ENCODE data around the gene ZC2HC1B. TPM values are rescaled to one million over a fixed set of nuclear protein-coding genes. Genes with fewer than 3 reads are reported as not detected.

ZC2HC1B gene
- total and polyA plus RNA-seq, 4 donors, result not detected

DNA sequence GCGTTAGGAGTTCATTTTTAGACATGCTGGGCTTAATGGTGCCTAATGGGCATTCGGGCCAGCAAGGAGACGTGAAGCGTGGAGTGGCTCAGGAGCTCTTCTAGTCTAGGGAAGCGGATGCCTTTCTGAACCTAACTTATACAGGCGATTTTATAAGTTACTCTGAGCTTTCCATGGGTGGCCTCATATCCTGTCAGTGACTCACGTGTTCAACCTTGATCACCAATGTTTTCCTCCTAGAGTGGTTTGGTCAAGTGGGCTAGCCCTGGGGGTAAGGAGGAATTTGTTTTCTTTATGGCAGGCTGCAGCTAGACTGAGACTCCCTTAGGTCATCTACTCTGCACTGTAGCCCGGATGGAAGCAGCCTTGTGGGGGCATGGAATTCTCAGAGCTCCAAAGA is 91.7 kb downstream of the ZC2HC1B start (continued):
- no peak for TF ChIP-seq RAD21 (IDR thresholded peaks at IDR 0.05)
- no peak for TF ChIP-seq FOXA1 (IDR thresholded peaks at IDR 0.05)
- no peak for TF ChIP-seq TAF1 (conservative IDR thresholded peaks at IDR 0.05)

DNA sequence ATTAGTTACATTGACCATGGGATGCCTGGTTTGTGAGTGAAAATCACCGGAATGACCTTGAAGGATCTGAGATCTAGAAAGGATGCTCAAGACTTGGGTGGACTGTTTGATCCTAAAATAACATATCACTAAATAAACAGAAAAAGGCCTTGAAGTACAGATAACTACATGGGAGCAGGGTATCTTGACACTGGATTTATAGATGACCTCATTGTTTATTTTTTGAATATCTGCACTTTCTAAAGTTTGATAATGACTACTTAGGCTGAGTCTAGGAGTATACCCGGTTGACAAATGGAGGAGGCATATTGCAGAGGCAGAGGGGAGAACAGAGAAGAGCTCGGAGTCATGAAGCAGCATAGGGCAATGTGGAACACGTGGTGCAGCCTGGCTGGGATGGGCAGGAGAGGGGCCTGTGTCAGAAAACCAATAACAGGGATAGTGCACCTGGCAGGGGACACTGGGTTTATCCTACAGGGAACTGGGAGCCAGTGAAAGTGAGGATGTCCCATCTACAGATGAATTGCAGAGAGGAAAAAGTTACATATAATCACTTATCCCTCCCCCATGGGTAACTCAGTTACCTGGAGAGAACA is 93.5 kb downstream of the ZC2HC1B start:
- H3K4me1 ChIP-seq (ENCODE audit: control insufficient read depth in 4 of 4, insufficient read depth in 4 of 4, low read length in 3 of 4), result no peaks in the 10 kb centered on the region
- no peak for DNase-seq (ENCODE audit: low spot score)
- no peak overlapping the region for H3K9ac ChIP-seq (ENCODE audit: low read depth in 1 of 2, low read length in 2 of 2)
- H3K4me3 ChIP-seq (ENCODE audit: low read depth in 1 of 3, low read length in 3 of 3), result no peak overlapping the region
- TF ChIP-seq, protein P1, sequence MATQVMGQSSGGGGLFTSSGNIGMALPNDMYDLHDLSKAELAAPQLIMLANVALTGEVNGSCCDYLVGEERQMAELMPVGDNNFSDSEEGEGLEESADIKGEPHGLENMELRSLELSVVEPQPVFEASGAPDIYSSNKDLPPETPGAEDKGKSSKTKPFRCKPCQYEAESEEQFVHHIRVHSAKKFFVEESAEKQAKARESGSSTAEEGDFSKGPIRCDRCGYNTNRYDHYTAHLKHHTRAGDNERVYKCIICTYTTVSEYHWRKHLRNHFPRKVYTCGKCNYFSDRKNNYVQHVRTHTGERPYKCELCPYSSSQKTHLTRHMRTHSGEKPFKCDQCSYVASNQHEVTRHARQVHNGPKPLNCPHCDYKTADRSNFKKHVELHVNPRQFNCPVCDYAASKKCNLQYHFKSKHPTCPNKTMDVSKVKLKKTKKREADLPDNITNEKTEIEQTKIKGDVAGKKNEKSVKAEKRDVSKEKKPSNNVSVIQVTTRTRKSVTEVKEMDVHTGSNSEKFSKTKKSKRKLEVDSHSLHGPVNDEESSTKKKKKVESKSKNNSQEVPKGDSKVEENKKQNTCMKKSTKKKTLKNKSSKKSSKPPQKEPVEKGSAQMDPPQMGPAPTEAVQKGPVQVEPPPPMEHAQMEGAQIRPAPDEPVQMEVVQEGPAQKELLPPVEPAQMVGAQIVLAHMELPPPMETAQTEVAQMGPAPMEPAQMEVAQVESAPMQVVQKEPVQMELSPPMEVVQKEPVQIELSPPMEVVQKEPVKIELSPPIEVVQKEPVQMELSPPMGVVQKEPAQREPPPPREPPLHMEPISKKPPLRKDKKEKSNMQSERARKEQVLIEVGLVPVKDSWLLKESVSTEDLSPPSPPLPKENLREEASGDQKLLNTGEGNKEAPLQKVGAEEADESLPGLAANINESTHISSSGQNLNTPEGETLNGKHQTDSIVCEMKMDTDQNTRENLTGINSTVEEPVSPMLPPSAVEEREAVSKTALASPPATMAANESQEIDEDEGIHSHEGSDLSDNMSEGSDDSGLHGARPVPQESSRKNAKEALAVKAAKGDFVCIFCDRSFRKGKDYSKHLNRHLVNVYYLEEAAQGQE (IDR thresholded peaks at IDR 0.05), result no peak
- no peak for TF ChIP-seq FOXA2 (IDR thresholded peaks at IDR 0.05)
- TF ChIP-seq, protein P2, sequence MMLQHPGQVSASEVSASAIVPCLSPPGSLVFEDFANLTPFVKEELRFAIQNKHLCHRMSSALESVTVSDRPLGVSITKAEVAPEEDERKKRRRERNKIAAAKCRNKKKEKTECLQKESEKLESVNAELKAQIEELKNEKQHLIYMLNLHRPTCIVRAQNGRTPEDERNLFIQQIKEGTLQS (IDR thresholded peaks at IDR 0.05), result no peak
- no peak for TF ChIP-seq HNF4G (IDR thresholded peaks at IDR 0.05)
- TF ChIP-seq HNF4A (conservative IDR thresholded peaks at IDR 0.05), result no peak
- H3K36me3 ChIP-seq (ENCODE audit: control insufficient read depth in 4 of 4, insufficient read depth in 3 of 4, low read depth in 1 of 4, low read length in 3 of 4), result no peaks in the 10 kb centered on the region
- peaks cover 0 to 3% (median 0%) of the 10 kb centered on the region in 4 donors for H3K27me3 ChIP-seq (ENCODE audit: control insufficient read depth in 4 of 4, insufficient read depth in 4 of 4, low read length in 3 of 4)
- no peak overlapping the region for H3K27ac ChIP-seq (ENCODE audit: low read depth in 1 of 2, low read length in 2 of 2)
- WGBS, result 66% methylated on average over 4 of the region's 4 CpGs
- H3K9me3 ChIP-seq (ENCODE audit: control insufficient read depth in 4 of 4, low read length in 3 of 4), result no peaks in the 10 kb centered on the region

DNA sequence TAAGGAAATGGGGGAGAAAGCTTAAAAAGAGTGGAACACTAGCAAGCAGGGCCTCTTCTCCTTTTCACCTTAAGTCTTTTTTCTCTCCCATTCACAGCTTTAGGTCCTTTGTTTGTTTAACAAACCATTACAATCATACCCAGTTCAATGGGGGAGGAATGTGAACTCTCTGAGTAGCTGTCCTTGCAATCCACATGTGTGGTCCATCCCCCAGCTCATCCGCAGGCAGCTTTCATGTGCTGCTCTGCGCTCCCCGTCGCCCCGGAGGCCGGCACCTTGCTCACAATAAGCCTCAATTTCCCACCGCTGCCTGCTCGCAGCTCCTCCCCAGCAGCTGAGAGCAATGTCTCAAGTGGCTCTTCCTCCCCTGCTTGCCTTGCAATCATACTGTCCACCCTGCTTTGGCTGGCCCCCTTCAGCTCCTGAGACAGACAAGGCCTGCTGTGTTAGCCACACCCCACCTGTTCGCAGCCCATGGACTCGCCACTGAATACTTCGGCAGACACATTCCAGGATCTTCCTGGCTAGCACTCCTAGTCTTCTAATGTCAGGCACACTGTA is 94.6 kb downstream of the ZC2HC1B start:
- H3K4me1 ChIP-seq (ENCODE audit: control insufficient read depth in 4 of 4, insufficient read depth in 4 of 4, low read length in 3 of 4), result no peaks in the 10 kb centered on the region
- no peaks in the 10 kb centered on the region for H3K9me3 ChIP-seq (ENCODE audit: control insufficient read depth in 4 of 4, low read length in 3 of 4)
- no peaks in the 10 kb centered on the region for H3K36me3 ChIP-seq (ENCODE audit: control insufficient read depth in 4 of 4, insufficient read depth in 3 of 4, low read depth in 1 of 4, low read length in 3 of 4)
- H3K27ac ChIP-seq (ENCODE audit: low read depth in 1 of 2, low read length in 2 of 2), result no peak overlapping the region
- no peak for DNase-seq (ENCODE audit: low spot score)
- no peak overlapping the region for H3K9ac ChIP-seq (ENCODE audit: low read depth in 1 of 2, low read length in 2 of 2)
- H3K27me3 ChIP-seq (ENCODE audit: control insufficient read depth in 4 of 4, insufficient read depth in 4 of 4, low read length in 3 of 4), result peaks cover 0 to 3% (median 0%) of the 10 kb centered on the region in 4 donors
- TF ChIP-seq YY1 (IDR thresholded peaks at IDR 0.05), result no peak
- WGBS, result 56% methylated on average over 11 of the region's 11 CpGs
- H3K4me3 ChIP-seq (ENCODE audit: low read depth in 1 of 3, low read length in 3 of 3), result no peak overlapping the region

DNA sequence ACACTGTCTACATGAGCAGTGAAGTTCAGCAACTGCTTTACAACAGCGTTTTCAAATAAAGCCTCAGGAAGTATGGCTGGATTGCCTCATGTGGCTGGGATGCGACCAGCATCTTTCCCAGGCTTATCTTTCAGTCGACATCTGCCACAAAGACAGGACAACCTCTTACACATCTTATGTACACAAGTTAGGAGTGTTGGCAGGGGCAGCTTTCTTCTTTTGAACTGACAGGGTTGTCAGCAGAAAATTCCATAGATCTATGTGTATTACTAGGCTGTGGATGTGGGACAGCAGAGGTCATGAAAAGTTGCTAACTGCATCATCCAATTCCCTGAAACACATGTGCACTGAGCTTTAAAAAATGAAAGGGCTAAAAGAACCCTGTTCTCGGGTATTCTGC is 95.7 kb downstream of the ZC2HC1B start:
- no peak overlapping the region for H3K4me3 ChIP-seq (ENCODE audit: low read depth in 1 of 3, low read length in 3 of 3)
- WGBS, result 32% methylated on average over 4 of the region's 4 CpGs
- TF ChIP-seq NR2F2 (IDR thresholded peaks at IDR 0.05) (no peak), YY1 (IDR thresholded peaks at IDR 0.05) (no peak), EGR1 (IDR thresholded peaks at IDR 0.05; ENCODE audit: low read depth in 2 of 2) (no peak)
- H3K9ac ChIP-seq (ENCODE audit: low read depth in 1 of 2, low read length in 2 of 2), result no peak overlapping the region
- H3K27ac ChIP-seq (ENCODE audit: low read depth in 1 of 2, low read length in 2 of 2), result no peak overlapping the region
- DNase-seq (ENCODE audit: low spot score), result no peak
- H3K36me3 ChIP-seq (ENCODE audit: control insufficient read depth in 4 of 4, insufficient read depth in 3 of 4, low read depth in 1 of 4, low read length in 3 of 4), result no peaks in the 10 kb centered on the region
- H3K9me3 ChIP-seq (ENCODE audit: control insufficient read depth in 4 of 4, low read length in 3 of 4), result no peaks in the 10 kb centered on the region
- no peaks in the 10 kb centered on the region for H3K4me1 ChIP-seq (ENCODE audit: control insufficient read depth in 4 of 4, insufficient read depth in 4 of 4, low read length in 3 of 4)
- peaks cover 0 to 3% (median 0%) of the 10 kb centered on the region in 4 donors for H3K27me3 ChIP-seq (ENCODE audit: control insufficient read depth in 4 of 4, insufficient read depth in 4 of 4, low read length in 3 of 4)

Data from liver (tissue), 9 donors.